IMR-90 (cell line): ENCODE data around the gene HECTD2. TPM values are rescaled to one million over a fixed set of nuclear protein-coding genes. Genes with fewer than 3 reads are reported as not detected.

Experiments
- BHLHE40 ChIP-seq: fragments of 150-350 bp; IDR thresholded peaks from 2 replicates; pipeline ENCODE4 v1.6.1; 2016; ENCODE audit warnings: mild to moderate bottlenecking, low read depth, low read length
- MAFK ChIP-seq: IDR thresholded peaks from 2 replicates; pipeline ENCODE4 v1.6.1; 2012; ENCODE audit warnings: low read depth, low read length, improper control_type of control experiment
- MAZ ChIP-seq: IDR thresholded peaks from 2 replicates; pipeline ENCODE4 v1.6.1; 2012; ENCODE audit warnings: low read depth, mild to moderate bottlenecking, low read length, improper control_type of control experiment, moderate library complexity, borderline replicate concordance
- NFE2L2 ChIP-seq: fragments of 150-350 bp; IDR thresholded peaks from 2 replicates; pipeline ENCODE4 v1.6.1; 2016; ENCODE audit warnings: low read depth, mild to moderate bottlenecking, low read length
- RAD21 ChIP-seq: IDR thresholded peaks from 2 replicates; pipeline ENCODE4 v1.6.1; 2012; ENCODE audit warnings: low read length, improper control_type of control experiment
- RCOR1 ChIP-seq: IDR thresholded peaks from 2 replicates; pipeline ENCODE4 v1.6.1; 2012; ENCODE audit warnings: mild to moderate bottlenecking, low read length, improper control_type of control experiment; ENCODE audit not compliant: insufficient replicate concordance
- RFX5 ChIP-seq: IDR thresholded peaks from 2 replicates; pipeline ENCODE4 v1.8.0; 2012; ENCODE audit warnings: low read depth, mild to moderate bottlenecking, low read length, moderate library complexity
- polyA plus RNA-seq, 3 experiments: library from polyadenylated mRNA; depleted of rRNA; stranded (reverse); fragments of >200 nt; gene quantifications; 2 replicates each; pipeline ENCODE4 v1.2.3, GENCODE V29; 2012; ENCODE audit warnings: low replicate concordance in 1 of 3
- total RNA-seq: library from RNA; depleted of rRNA; stranded (reverse); fragments of >200 nt; gene quantifications from 2 replicates; pipeline ENCODE4 v1.2.3, GENCODE V29; 2012

HECTD2 gene
- total and polyA plus RNA-seq, 2 of the 4 experiments (the other 2 are of a cell fraction): 5.2 to 5.9 TPM

DNA sequence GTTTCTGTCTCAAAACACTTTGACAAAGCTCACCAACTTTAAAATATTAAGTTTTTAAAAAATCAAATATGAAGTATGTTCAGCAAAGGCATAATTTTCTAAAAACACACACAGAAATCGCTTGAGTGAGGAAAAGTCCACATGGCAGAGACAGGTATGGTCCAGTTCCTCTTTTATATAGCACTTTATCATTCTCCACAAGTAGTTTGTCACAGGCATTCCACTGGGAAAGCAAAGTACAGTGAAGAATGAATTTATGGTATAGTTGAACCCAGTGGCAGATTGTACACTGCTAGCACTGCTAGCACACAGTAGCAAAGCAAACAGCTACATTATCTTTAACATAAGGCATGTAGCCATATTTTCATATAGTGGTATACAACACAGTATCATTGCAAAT is 102.3 kb downstream of the HECTD2 start (continued):
- no peak for TF ChIP-seq RCOR1
- no peak for TF ChIP-seq MAZ
- no peak for TF ChIP-seq NFE2L2
- no peak for TF ChIP-seq RFX5
- no peak for TF ChIP-seq BHLHE40
- TF ChIP-seq RAD21: no peak
- TF ChIP-seq MAFK: no peak
